ENCODE results near the gene PSMC3.

PSMC3 gene

GRCh38 chr11:47394050-47394321 is 32.3 kb downstream of the PSMC3 start:
- DNase-seq (ENCODE audit: low spot score): no peak

- no peak for DNase-seq (ENCODE audit: low spot score)
Observed at GRCh38 chr11:47393163-47394049, 32.8 kb downstream of the PSMC3 start.

- no peak for DNase-seq (ENCODE audit: low spot score)
Observed at GRCh38 chr11:47392546-47393162, 33.6 kb downstream of the PSMC3 start.

GRCh38 chr11:47391711-47392432 is 34.4 kb downstream of the PSMC3 start:
- no peak for DNase-seq (ENCODE audit: low spot score)

GRCh38 chr11:47391077-47391583 is 35.1 kb downstream of the PSMC3 start:
- DNase-seq (ENCODE audit: low spot score): no peak

GRCh38 chr11:47390422-47390760 is 35.8 kb downstream of the PSMC3 start:
- DNase-seq (ENCODE audit: low spot score): no peak

- no peak for DNase-seq (ENCODE audit: low spot score)
Observed at GRCh38 chr11:47389577-47390421, 36.4 kb downstream of the PSMC3 start.

GRCh38 chr11:47388697-47389576 is 37.3 kb downstream of the PSMC3 start:
- DNase-seq (ENCODE audit: low spot score): no peak

- no peak for DNase-seq (ENCODE audit: low spot score)
Observed at GRCh38 chr11:47387944-47388696, 38.1 kb downstream of the PSMC3 start.

- no peak for DNase-seq (ENCODE audit: low spot score)
Observed at GRCh38 chr11:47384498-47384897, 41.7 kb downstream of the PSMC3 start.

GRCh38 chr11:47383071-47383470 is 43.2 kb downstream of the PSMC3 start:
- DNase-seq (ENCODE audit: low spot score): no peak

- DNase-seq (ENCODE audit: low spot score): no peak
Observed at GRCh38 chr11:47380078-47380477, 46.2 kb downstream of the PSMC3 start.

GRCh38 chr11:47379317-47379716 is 46.9 kb downstream of the PSMC3 start:
- no peak for DNase-seq (ENCODE audit: low spot score)

- no peak for DNase-seq (ENCODE audit: low spot score)
Observed at GRCh38 chr11:47378836-47379170, 47.4 kb downstream of the PSMC3 start.

- no peak for DNase-seq (ENCODE audit: low spot score)
Observed at GRCh38 chr11:47378010-47378835, 48.0 kb downstream of the PSMC3 start, which contains the start of gene SPI1. Gene SPI1, minus strand, starts transcription at chr11:47378547. Its CDS starts 194 bp downstream, at chr11:47378353.

- DNase-seq (ENCODE audit: low spot score): no peak
Observed at GRCh38 chr11:47377571-47378009, 48.6 kb downstream of the PSMC3 start.

- no peak for DNase-seq (ENCODE audit: low spot score)
Observed at GRCh38 chr11:47376525-47377371, 49.5 kb downstream of the PSMC3 start.

- no peak for DNase-seq (ENCODE audit: low spot score)
Observed at GRCh38 chr11:47376107-47376524, 50.1 kb downstream of the PSMC3 start.

Data from CD4-positive, alpha-beta T cell treated with Interleukin-6 at 100 ng/mL for 8 hours (primary cell).